GM23338 (cell line): ENCODE results near the gene TRPC6. TPM values are rescaled to one million over a fixed set of nuclear protein-coding genes. Genes with fewer than 3 reads are reported as not detected.

ENCODE experiments used
- ATAC-seq: fragments of 200-7000 bp; cut with Tn5 transposase; 3 replicates; pipeline ENCODE4 v1.9.1; 2020
- DNase-seq: peaks from one replicate; pipeline ENCODE4 v3.0.0-alpha.2; 2015; ENCODE audit warnings: low spot score
- H2AFZ ChIP-seq: fragments of 200-600 bp; sonication (generic); 2 replicates; pipeline ENCODE4 v1.8.0; 2016; ENCODE audit warnings: antibody characterized with exemption, mild to moderate bottlenecking, moderate library complexity
- H3F3A ChIP-seq: fragments of 200-600 bp; sonication (generic); replicated peaks from 2 replicates; pipeline ENCODE4 v1.8.0; 2017; ENCODE audit warnings: antibody characterized with exemption, mixed run types, low read depth
- H3K27ac ChIP-seq: fragments of 200-600 bp; sonication (generic); 2 replicates; pipeline ENCODE4 v1.6.1; 2016; ENCODE audit warnings: low read depth
- H3K27me3 ChIP-seq: fragments of 200-600 bp; sonication (generic); 2 replicates; pipeline ENCODE4 v1.8.0; 2016; ENCODE audit warnings: mild to moderate bottlenecking, mixed run types, moderate library complexity; ENCODE audit not compliant: insufficient read depth
- H3K36me3 ChIP-seq: fragments of 200-600 bp; sonication (generic); 2 replicates; pipeline ENCODE4 v1.8.0; 2016; ENCODE audit warnings: mild to moderate bottlenecking; ENCODE audit not compliant: insufficient read depth
- H3K4me1 ChIP-seq: fragments of 200-600 bp; sonication (generic); 2 replicates; pipeline ENCODE4 v1.8.0; 2016; ENCODE audit warnings: mild to moderate bottlenecking, moderate library complexity; ENCODE audit not compliant: insufficient read depth
- H3K4me2 ChIP-seq: fragments of 200-600 bp; sonication (generic); 2 replicates; pipeline ENCODE4 v1.7.1; 2017; ENCODE audit warnings: mixed run types
- H3K4me3 ChIP-seq: fragments of 200-600 bp; sonication (generic); 2 replicates; pipeline ENCODE4 v1.6.1; 2016; ENCODE audit warnings: mixed run types
- H3K79me2 ChIP-seq: fragments of 200-600 bp; sonication (generic); replicated peaks from 2 replicates; pipeline ENCODE4 v1.8.0; 2017; ENCODE audit warnings: mild to moderate bottlenecking; ENCODE audit not compliant: insufficient read depth
- H3K9me2 ChIP-seq: fragments of 200-600 bp; sonication (generic); 2 replicates; pipeline ENCODE4 v1.8.0; 2017; ENCODE audit not compliant: insufficient read depth
- H4K20me1 ChIP-seq: fragments of 200-600 bp; sonication (generic); replicated peaks from 2 replicates; pipeline ENCODE4 v1.8.0; 2017; ENCODE audit warnings: mild to moderate bottlenecking; ENCODE audit not compliant: insufficient read depth
- H3K27ac Mint-ChIP-seq: 2 replicates; pipeline ENCODE4 v1.8.0; 2020; ENCODE audit warnings: inconsistent platforms, mild to moderate bottlenecking, moderate library complexity, mixed read lengths
- H3K27me3 Mint-ChIP-seq: 3 replicates; pipeline ENCODE4 v1.8.0; 2022; ENCODE audit warnings: low read depth, mild to moderate bottlenecking, moderate library complexity, mixed read lengths, inconsistent platforms; ENCODE audit not compliant: insufficient read depth, poor library complexity
- H3K36me3 Mint-ChIP-seq: 3 replicates; pipeline ENCODE4 v1.8.0; 2021; ENCODE audit warnings: low read depth, mild to moderate bottlenecking, inconsistent platforms, moderate library complexity, mixed read lengths
- H3K4me1 Mint-ChIP-seq: 3 replicates; pipeline ENCODE4 v1.8.0; 2020; ENCODE audit warnings: mild to moderate bottlenecking, inconsistent platforms, mixed read lengths
- H3K4me3 Mint-ChIP-seq: 3 replicates; pipeline ENCODE4 v1.8.0; 2021; ENCODE audit warnings: moderate library complexity, mild to moderate bottlenecking, inconsistent platforms, mixed read lengths
- H3K9me3 Mint-ChIP-seq: 3 replicates; pipeline ENCODE4 v1.8.0; 2020; ENCODE audit warnings: moderate library complexity, mild to moderate bottlenecking, inconsistent platforms, mixed read lengths
- CREB1 ChIP-seq: fragments of 250-450 bp; sonication (Bioruptor Pico); IDR thresholded peaks from 2 replicates; pipeline ENCODE4 v1.5.0; 2020; ENCODE audit warnings: low read depth, mild to moderate bottlenecking, moderate library complexity
- EZH2 ChIP-seq: fragments of 200-600 bp; sonication (generic); IDR thresholded peaks from one replicate; pipeline ENCODE4 v1.8.0; 2017; ENCODE audit warnings: antibody characterized with exemption, mild to moderate bottlenecking, low read depth; ENCODE audit not compliant: unreplicated experiment
- EZH2phosphoT487 ChIP-seq: fragments of 200-600 bp; sonication (generic); IDR thresholded peaks from one replicate; pipeline ENCODE4 v1.8.1; 2018; ENCODE audit warnings: antibody characterized with exemption; ENCODE audit not compliant: unreplicated experiment
- JUNB ChIP-seq: IDR thresholded peaks from one replicate; pipeline ENCODE4 v1.6.1; 2016; ENCODE audit warnings: antibody characterized with exemption; ENCODE audit not compliant: unreplicated experiment
- NANOG ChIP-seq: IDR thresholded peaks from 2 replicates; pipeline ENCODE4 v1.6.1; 2016; ENCODE audit warnings: antibody characterized with exemption, borderline replicate concordance
- POLR2AphosphoS5 ChIP-seq: IDR thresholded peaks from 2 replicates; pipeline ENCODE4 v1.6.1; 2016; ENCODE audit warnings: antibody characterized with exemption, low read depth
- REST ChIP-seq: IDR thresholded peaks from one replicate; pipeline ENCODE4 v1.6.1; 2018; ENCODE audit warnings: antibody characterized with exemption; ENCODE audit not compliant: unreplicated experiment
- STAT1 ChIP-seq: IDR thresholded peaks from one replicate; pipeline ENCODE4 v1.6.1; 2016; ENCODE audit warnings: antibody characterized with exemption; ENCODE audit not compliant: unreplicated experiment
- ZNF114 ChIP-seq: fragments of 250-450 bp; sonication (Bioruptor Pico); IDR thresholded peaks from 2 replicates; pipeline ENCODE4 v1.5.0; 2020; ENCODE audit warnings: mild to moderate bottlenecking, moderate library complexity
- ZNF331 ChIP-seq: fragments of 250-450 bp; sonication (Bioruptor Pico); IDR thresholded peaks from 2 replicates; pipeline ENCODE4 v1.5.0; 2020; ENCODE audit warnings: low read depth, mild to moderate bottlenecking, moderate library complexity
- polyA plus RNA-seq: library from polyadenylated mRNA; unstranded; fragments of >200 nt; fragmentation: Nextera tagmentation; extraction: Ambion mirVana; gene quantifications from 2 replicates; pipeline ENCODE4 v1.2.1, GENCODE V29; 2016
- total RNA-seq: library from RNA; depleted of rRNA; stranded (reverse); fragments of >200 nt; shearing (Covaris generic); gene quantifications from 2 replicates; pipeline ENCODE4 v1.2.3, GENCODE V29; 2014
- TF ChIP-seq, protein P1 (sequence below): IDR thresholded peaks from 2 replicates; pipeline ENCODE4 v1.6.1; 2016; ENCODE audit warnings: antibody characterized with exemption
- TF ChIP-seq, protein P2 (sequence below), 2 experiments: fragments of 200-600 bp in 1 of 2; sonication (generic) in 1 of 2; conservative IDR thresholded peaks; 2 replicates each; pipeline versions ENCODE4 v1.5.1 to v1.6.1; 2016 to 2017; ENCODE audit warnings: antibody characterized with exemption in 2 of 2, low read depth in 2 of 2, mild to moderate bottlenecking in 2 of 2, moderate library complexity in 1 of 2
- TF ChIP-seq, protein P3 (sequence below): fragments of 250-450 bp; sonication (Bioruptor Pico); IDR thresholded peaks from 2 replicates; pipeline ENCODE4 v1.5.0; 2020; ENCODE audit warnings: mild to moderate bottlenecking, moderate library complexity

TRPC6 gene
- total and polyA plus RNA-seq, 2 experiments from 2014 or later, result 0.05 to 4.4 TPM

DNA sequence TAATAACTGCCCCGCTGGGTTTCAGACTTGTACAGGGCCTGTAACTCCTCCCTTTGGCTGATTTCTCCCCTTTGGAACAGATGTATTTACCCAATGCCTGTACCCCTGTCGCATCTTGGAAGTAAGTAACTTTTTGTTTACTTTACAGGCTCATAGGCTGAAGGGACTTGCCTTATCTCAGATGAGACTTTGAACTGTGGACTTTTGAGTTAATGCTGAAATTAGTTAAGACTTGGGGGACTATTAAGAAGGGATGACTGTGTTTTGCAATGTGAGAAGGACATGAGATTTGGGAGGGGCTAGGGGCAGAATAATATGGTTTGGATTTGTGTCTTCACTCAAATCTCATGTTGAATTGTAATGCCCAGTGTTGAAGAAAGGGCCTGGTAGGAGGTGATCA, 62.0 kb downstream of the TRPC6 start:
- Histone ChIP-seq H3K4me3 (no peak overlapping the region), H4K20me1 (no peaks in the 10 kb centered on the region), H3F3A (no peaks in the 10 kb centered on the region), H3K9me2 (peaks cover 4% of the 10 kb centered on the region; the same call in 1 of the 2 replicates), H3K79me2 (no peaks in the 10 kb centered on the region), H2AFZ (no peak overlapping the region), H3K36me3 (no peaks in the 10 kb centered on the region), H3K27me3 (no peaks in the 10 kb centered on the region), H3K27ac (no peak overlapping the region), H3K4me2 (no peak overlapping the region), H3K4me1 (peaks cover 1% of the 10 kb centered on the region; the same call in 1 of the 2 replicates)
- Mint-ChIP-seq H3K4me1 (peaks cover 24% of the 10 kb centered on the region), H3K27ac (no peak overlapping the region), H3K9me3 (peaks cover 28% of the 10 kb centered on the region), H3K27me3 (peaks cover 3% of the 10 kb centered on the region), H3K36me3 (peaks cover 34% of the 10 kb centered on the region), H3K4me3 (no peak overlapping the region)
- TF ChIP-seq ZNF114 (CRISPR knock-in tag), result no peak
- TF ChIP-seq CREB1 (CRISPR knock-in tag), result no peak
- TF ChIP-seq, protein P1, sequence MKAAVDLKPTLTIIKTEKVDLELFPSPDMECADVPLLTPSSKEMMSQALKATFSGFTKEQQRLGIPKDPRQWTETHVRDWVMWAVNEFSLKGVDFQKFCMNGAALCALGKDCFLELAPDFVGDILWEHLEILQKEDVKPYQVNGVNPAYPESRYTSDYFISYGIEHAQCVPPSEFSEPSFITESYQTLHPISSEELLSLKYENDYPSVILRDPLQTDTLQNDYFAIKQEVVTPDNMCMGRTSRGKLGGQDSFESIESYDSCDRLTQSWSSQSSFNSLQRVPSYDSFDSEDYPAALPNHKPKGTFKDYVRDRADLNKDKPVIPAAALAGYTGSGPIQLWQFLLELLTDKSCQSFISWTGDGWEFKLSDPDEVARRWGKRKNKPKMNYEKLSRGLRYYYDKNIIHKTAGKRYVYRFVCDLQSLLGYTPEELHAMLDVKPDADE, result no peak
- no peak for TF ChIP-seq STAT1
- TF ChIP-seq NANOG, result no peak
- no peak for TF ChIP-seq JUNB
- TF ChIP-seq EZH2, result no peak
- no peak for TF ChIP-seq ZNF331 (CRISPR knock-in tag)
- no peak for TF ChIP-seq EZH2phosphoT487
- TF ChIP-seq, protein P2, sequence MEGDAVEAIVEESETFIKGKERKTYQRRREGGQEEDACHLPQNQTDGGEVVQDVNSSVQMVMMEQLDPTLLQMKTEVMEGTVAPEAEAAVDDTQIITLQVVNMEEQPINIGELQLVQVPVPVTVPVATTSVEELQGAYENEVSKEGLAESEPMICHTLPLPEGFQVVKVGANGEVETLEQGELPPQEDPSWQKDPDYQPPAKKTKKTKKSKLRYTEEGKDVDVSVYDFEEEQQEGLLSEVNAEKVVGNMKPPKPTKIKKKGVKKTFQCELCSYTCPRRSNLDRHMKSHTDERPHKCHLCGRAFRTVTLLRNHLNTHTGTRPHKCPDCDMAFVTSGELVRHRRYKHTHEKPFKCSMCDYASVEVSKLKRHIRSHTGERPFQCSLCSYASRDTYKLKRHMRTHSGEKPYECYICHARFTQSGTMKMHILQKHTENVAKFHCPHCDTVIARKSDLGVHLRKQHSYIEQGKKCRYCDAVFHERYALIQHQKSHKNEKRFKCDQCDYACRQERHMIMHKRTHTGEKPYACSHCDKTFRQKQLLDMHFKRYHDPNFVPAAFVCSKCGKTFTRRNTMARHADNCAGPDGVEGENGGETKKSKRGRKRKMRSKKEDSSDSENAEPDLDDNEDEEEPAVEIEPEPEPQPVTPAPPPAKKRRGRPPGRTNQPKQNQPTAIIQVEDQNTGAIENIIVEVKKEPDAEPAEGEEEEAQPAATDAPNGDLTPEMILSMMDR (conservative IDR thresholded peaks at IDR 0.05; ENCODE audit: low read depth in 2 of 2), result no peak
- no peak for TF ChIP-seq REST
- TF ChIP-seq, protein P3, sequence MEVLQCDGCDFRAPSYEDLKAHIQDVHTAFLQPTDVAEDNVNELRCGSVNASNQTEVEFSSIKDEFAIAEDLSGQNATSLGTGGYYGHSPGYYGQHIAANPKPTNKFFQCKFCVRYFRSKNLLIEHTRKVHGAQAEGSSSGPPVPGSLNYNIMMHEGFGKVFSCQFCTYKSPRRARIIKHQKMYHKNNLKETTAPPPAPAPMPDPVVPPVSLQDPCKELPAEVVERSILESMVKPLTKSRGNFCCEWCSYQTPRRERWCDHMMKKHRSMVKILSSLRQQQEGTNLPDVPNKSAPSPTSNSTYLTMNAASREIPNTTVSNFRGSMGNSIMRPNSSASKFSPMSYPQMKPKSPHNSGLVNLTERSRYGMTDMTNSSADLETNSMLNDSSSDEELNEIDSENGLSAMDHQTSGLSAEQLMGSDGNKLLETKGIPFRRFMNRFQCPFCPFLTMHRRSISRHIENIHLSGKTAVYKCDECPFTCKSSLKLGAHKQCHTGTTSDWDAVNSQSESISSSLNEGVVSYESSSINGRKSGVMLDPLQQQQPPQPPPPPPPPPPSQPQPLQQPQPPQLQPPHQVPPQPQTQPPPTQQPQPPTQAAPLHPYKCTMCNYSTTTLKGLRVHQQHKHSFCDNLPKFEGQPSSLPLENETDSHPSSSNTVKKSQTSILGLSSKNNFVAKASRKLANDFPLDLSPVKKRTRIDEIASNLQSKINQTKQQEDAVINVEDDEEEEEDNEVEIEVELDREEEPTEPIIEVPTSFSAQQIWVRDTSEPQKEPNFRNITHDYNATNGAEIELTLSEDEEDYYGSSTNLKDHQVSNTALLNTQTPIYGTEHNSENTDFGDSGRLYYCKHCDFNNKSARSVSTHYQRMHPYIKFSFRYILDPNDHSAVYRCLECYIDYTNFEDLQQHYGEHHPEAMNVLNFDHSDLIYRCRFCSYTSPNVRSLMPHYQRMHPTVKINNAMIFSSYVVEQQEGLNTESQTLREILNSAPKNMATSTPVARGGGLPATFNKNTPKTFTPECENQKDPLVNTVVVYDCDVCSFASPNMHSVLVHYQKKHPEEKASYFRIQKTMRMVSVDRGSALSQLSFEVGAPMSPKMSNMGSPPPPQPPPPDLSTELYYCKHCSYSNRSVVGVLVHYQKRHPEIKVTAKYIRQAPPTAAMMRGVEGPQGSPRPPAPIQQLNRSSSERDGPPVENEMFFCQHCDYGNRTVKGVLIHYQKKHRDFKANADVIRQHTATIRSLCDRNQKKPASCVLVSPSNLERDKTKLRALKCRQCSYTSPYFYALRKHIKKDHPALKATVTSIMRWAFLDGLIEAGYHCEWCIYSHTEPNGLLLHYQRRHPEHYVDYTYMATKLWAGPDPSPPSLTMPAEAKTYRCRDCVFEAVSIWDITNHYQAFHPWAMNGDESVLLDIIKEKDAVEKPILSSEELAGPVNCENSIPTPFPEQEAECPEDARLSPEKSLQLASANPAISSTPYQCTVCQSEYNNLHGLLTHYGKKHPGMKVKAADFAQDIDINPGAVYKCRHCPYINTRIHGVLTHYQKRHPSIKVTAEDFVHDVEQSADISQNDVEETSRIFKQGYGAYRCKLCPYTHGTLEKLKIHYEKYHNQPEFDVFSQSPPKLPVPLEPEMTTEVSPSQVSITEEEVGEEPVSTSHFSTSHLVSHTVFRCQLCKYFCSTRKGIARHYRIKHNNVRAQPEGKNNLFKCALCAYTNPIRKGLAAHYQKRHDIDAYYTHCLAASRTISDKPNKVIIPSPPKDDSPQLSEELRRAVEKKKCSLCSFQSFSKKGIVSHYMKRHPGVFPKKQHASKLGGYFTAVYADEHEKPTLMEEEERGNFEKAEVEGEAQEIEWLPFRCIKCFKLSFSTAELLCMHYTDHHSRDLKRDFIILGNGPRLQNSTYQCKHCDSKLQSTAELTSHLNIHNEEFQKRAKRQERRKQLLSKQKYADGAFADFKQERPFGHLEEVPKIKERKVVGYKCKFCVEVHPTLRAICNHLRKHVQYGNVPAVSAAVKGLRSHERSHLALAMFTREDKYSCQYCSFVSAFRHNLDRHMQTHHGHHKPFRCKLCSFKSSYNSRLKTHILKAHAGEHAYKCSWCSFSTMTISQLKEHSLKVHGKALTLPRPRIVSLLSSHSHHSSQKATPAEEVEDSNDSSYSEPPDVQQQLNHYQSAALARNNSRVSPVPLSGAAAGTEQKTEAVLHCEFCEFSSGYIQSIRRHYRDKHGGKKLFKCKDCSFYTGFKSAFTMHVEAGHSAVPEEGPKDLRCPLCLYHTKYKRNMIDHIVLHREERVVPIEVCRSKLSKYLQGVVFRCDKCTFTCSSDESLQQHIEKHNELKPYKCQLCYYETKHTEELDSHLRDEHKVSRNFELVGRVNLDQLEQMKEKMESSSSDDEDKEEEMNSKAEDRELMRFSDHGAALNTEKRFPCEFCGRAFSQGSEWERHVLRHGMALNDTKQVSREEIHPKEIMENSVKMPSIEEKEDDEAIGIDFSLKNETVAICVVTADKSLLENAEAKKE (CRISPR knock-in tag), result no peak
- no peak for TF ChIP-seq POLR2AphosphoS5
- DNase-seq, result no peak
- no peak for ATAC-seq
